Right forelimb (tissue), 1 donor: ENCODE data around the gene TNNC2.

ENCODE experiments used
- DNase-seq: peaks from one replicate; pipeline ENCODE4 v3.0.0-alpha.2; 2018

Gene TNNC2

DNA sequence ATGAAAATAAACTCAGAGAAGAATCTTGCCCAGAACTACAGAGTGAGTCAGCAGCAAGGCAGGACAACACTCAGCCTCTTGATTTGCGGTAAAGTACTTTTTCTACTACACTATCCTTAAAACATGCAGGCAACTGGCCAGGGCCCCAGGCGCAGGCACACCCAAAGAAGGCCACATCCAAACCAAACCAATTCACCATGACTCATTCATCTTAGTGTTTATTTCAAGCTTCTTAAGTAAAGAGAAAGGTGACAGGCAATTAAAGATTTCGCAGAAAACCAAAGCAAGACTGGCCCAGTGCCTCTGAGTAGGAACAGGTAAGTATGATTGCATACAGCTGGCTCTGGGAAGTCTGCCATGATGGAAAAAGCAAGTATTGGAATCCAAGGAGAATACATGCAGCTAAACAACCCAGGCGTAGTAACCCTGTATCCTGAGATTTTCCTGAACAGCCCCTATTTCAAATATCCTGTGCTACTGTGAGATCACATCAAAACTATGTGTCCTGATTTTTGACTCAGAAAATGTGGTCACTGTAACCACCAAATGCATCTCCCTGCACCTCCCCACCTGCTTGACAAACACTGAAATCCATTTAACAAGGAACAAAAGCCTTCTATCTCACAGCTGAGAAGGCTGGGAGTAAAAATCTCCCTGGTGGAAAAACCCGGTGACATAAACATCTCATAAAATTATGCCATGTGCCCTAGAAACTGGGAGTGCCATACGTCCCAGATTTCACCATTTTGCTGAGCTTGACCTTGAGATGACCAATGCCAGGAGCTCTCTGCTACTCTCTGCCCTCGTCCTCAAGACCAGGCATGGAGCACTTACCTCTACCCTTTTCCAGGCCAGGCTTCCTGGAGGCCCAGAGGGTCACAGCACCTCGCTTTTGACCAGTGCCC lies 47.8 kb downstream of the TNNC2 start:
- peak; percentile 87 for DNase-seq

DNA sequence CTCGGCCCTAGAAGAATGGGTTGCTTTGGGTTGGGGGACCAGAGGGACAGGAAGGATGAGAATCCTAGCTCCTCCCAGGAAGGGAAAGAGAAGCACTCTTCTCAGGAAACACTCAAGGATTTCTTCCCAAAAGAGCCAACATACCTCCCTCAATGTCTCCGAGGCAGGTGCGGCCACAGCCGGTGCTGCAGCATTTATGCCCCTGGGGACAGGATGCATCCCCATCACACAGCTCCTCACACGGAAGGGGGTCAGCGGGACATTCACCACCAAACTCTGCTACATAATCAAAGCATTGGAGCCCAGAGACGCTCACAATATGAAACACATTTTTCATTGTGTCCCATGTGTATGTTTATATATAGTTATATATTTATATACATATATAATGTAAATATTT lies 50.2 kb downstream of the TNNC2 start:
- no peak for DNase-seq

DNA sequence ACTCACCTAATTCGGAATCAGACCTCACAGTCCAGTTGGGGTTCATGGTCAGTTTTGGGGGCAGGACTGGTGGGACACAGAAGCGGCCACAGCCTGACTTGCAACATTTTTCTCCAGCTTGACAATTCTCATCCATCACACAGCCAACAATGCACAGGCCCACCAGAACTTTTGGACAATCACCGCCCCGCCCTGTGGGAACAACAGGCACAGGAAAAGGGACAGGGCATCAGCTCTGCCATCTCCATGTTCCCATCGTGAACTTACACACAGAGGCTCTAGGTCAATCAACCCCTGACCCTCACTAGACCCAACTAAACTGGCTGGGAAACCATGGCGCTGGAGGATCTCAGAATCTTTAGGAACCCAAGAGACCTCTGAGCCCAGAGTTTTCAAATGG lies 51.7 kb downstream of the TNNC2 start:
- DNase-seq, result no peak

DNA sequence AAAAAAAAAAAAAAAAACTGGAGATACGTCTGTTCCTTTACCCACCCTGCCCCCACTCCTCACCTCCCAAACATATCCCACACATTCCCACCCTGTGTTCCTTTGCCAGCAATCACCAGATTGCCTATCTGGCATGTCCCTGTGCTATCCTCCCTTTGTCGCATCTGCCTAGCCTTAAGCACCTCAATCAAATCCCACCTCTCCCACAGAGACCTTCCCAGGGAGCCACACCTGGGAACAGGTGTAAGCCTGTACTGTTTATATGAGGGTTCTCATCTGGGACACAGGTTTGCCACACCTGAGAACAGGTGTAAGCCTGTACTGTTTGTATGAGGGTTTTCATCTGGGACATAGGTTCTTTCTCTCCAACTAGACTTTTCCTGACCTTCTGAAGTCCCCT lies 52.2 kb downstream of the TNNC2 start:
- DNase-seq, result no peak
